ENCODE results near the gene FJX1. TPM values are rescaled to one million over a fixed set of nuclear protein-coding genes. Genes with fewer than 3 reads are reported as not detected.

FJX1 gene
- total RNA-seq, result 0.09 TPM in 2 replicates

- peak within 1 kb of the TSS; percentile 58 for H3K4me3 Mint-ChIP-seq (ENCODE audit: low read depth)
Observed at GRCh38 chr11:35617687-35618496, at the start of gene FJX1. Gene FJX1, plus strand, starts transcription at chr11:35618460. Its CDS starts 177 bp downstream, at chr11:35618637.

GRCh38 chr11:35571696-35572095, 46.6 kb upstream of the FJX1 start:
- Mint-ChIP-seq H3K27ac (no peak overlapping the region), H3K27me3 (ENCODE audit: low read depth) (peaks cover 8% of the 10 kb centered on the region), H3K36me3 (ENCODE audit: low read depth) (no peaks in the 10 kb centered on the region), H3K4me1 (ENCODE audit: low read depth) (no peaks in the 10 kb centered on the region), H3K4me3 (ENCODE audit: low read depth) (no peak overlapping the region), H3K9me3 (no peaks in the 10 kb centered on the region)
- no peak for DNase-seq (ENCODE audit: low spot score)
- intact Hi-C loops (cut with micrococcal nuclease), result no loop called here

More at GRCh38 chr11:35617687-35618496, at the start of gene FJX1:
- intact Hi-C loops (cut with micrococcal nuclease), result loop anchor here (2.0 to 10.0 kb wide), 4 partner anchors 327 to 641 kb away; partner anchors contain the start of gene LDLRAD3
- Mint-ChIP-seq H3K27me3 (ENCODE audit: low read depth) (peaks cover 57% of the 10 kb centered on the region), H3K27ac (no peak within 1 kb of the TSS), H3K9me3 (no peaks in the 10 kb centered on the region), H3K4me1 (ENCODE audit: low read depth) (peaks cover 6% of the 10 kb centered on the region), H3K36me3 (ENCODE audit: low read depth) (no peaks in the 10 kb centered on the region)
- no peak for DNase-seq (ENCODE audit: low spot score)

GRCh38 chr11:35579557-35580396, 38.5 kb upstream of the FJX1 start:
- Mint-ChIP-seq H3K27me3 (ENCODE audit: low read depth) (peaks cover 13% of the 10 kb centered on the region), H3K4me1 (ENCODE audit: low read depth) (peaks cover 2% of the 10 kb centered on the region), H3K9me3 (no peaks in the 10 kb centered on the region), H3K4me3 (ENCODE audit: low read depth) (no peak overlapping the region), H3K36me3 (ENCODE audit: low read depth) (no peaks in the 10 kb centered on the region), H3K27ac (no peak overlapping the region)
- no peak for DNase-seq (ENCODE audit: low spot score)
- intact Hi-C loops (cut with micrococcal nuclease), result no loop called here

GRCh38 chr11:35580397-35580781, 37.9 kb upstream of the FJX1 start:
- Mint-ChIP-seq H3K4me1 (ENCODE audit: low read depth) (peaks cover 2% of the 10 kb centered on the region), H3K27me3 (ENCODE audit: low read depth) (peaks cover 13% of the 10 kb centered on the region), H3K36me3 (ENCODE audit: low read depth) (no peaks in the 10 kb centered on the region), H3K27ac (no peak overlapping the region), H3K4me3 (ENCODE audit: low read depth) (no peak overlapping the region), H3K9me3 (no peaks in the 10 kb centered on the region)
- no peak for DNase-seq (ENCODE audit: low spot score)
- intact Hi-C loops (cut with micrococcal nuclease), result no loop called here

- Mint-ChIP-seq H3K4me3 (ENCODE audit: low read depth) (no peak overlapping the region), H3K4me1 (ENCODE audit: low read depth) (peaks cover 2% of the 10 kb centered on the region), H3K27me3 (ENCODE audit: low read depth) (peaks cover 13% of the 10 kb centered on the region), H3K27ac (no peak overlapping the region), H3K36me3 (ENCODE audit: low read depth) (no peaks in the 10 kb centered on the region), H3K9me3 (no peaks in the 10 kb centered on the region)
- DNase-seq (ENCODE audit: low spot score), result no peak
- intact Hi-C loops (cut with micrococcal nuclease), result no loop called here
Observed at GRCh38 chr11:35582033-35582432, 36.2 kb upstream of the FJX1 start.

- Mint-ChIP-seq H3K27me3 (ENCODE audit: low read depth) (peaks cover 18% of the 10 kb centered on the region), H3K36me3 (ENCODE audit: low read depth) (no peaks in the 10 kb centered on the region), H3K27ac (no peak overlapping the region), H3K4me1 (ENCODE audit: low read depth) (peaks cover 2% of the 10 kb centered on the region), H3K9me3 (no peaks in the 10 kb centered on the region), H3K4me3 (ENCODE audit: low read depth) (no peak overlapping the region)
- no peak for DNase-seq (ENCODE audit: low spot score)
- intact Hi-C loops (cut with micrococcal nuclease), result no loop called here
Observed at GRCh38 chr11:35583126-35583525, 35.1 kb upstream of the FJX1 start.

GRCh38 chr11:35583843-35584242, 34.4 kb upstream of the FJX1 start:
- no peak overlapping the region for H3K4me3 Mint-ChIP-seq (ENCODE audit: low read depth)
- H3K36me3 Mint-ChIP-seq (ENCODE audit: low read depth), result no peaks in the 10 kb centered on the region
- no peak for DNase-seq (ENCODE audit: low spot score)
- no peak overlapping the region for H3K27ac Mint-ChIP-seq
- intact Hi-C loops (cut with micrococcal nuclease), result no loop called here
- peaks cover 18% of the 10 kb centered on the region for H3K27me3 Mint-ChIP-seq (ENCODE audit: low read depth)
- peaks cover 2% of the 10 kb centered on the region for H3K4me1 Mint-ChIP-seq (ENCODE audit: low read depth)
- H3K9me3 Mint-ChIP-seq, result no peaks in the 10 kb centered on the region

GRCh38 chr11:35584321-35584720, 33.9 kb upstream of the FJX1 start:
- no peak overlapping the region for H3K4me3 Mint-ChIP-seq (ENCODE audit: low read depth)
- no peak for DNase-seq (ENCODE audit: low spot score)
- peaks cover 2% of the 10 kb centered on the region for H3K4me1 Mint-ChIP-seq (ENCODE audit: low read depth)
- peaks cover 18% of the 10 kb centered on the region for H3K27me3 Mint-ChIP-seq (ENCODE audit: low read depth)
- no peak overlapping the region for H3K27ac Mint-ChIP-seq
- no peaks in the 10 kb centered on the region for H3K36me3 Mint-ChIP-seq (ENCODE audit: low read depth)
- H3K9me3 Mint-ChIP-seq, result no peaks in the 10 kb centered on the region
- intact Hi-C loops (cut with micrococcal nuclease), result no loop called here

- no peaks in the 10 kb centered on the region for H3K36me3 Mint-ChIP-seq (ENCODE audit: low read depth)
- no peak for DNase-seq (ENCODE audit: low spot score)
- no peak overlapping the region for H3K27ac Mint-ChIP-seq
- H3K4me1 Mint-ChIP-seq (ENCODE audit: low read depth), result no peaks in the 10 kb centered on the region
- H3K4me3 Mint-ChIP-seq (ENCODE audit: low read depth), result no peak overlapping the region
- peaks cover 18% of the 10 kb centered on the region for H3K27me3 Mint-ChIP-seq (ENCODE audit: low read depth)
- H3K9me3 Mint-ChIP-seq, result no peaks in the 10 kb centered on the region
- intact Hi-C loops (cut with micrococcal nuclease), result no loop called here
Observed at GRCh38 chr11:35585416-35585815, 32.8 kb upstream of the FJX1 start.

GRCh38 chr11:35586222-35586621, 32.0 kb upstream of the FJX1 start:
- Mint-ChIP-seq H3K4me1 (ENCODE audit: low read depth) (no peaks in the 10 kb centered on the region), H3K4me3 (ENCODE audit: low read depth) (no peak overlapping the region), H3K27ac (no peak overlapping the region), H3K36me3 (ENCODE audit: low read depth) (no peaks in the 10 kb centered on the region), H3K27me3 (ENCODE audit: low read depth) (peaks cover 18% of the 10 kb centered on the region), H3K9me3 (no peaks in the 10 kb centered on the region)
- DNase-seq (ENCODE audit: low spot score), result no peak
- intact Hi-C loops (cut with micrococcal nuclease), result no loop called here

- Mint-ChIP-seq H3K9me3 (no peaks in the 10 kb centered on the region), H3K4me1 (ENCODE audit: low read depth) (no peaks in the 10 kb centered on the region), H3K36me3 (ENCODE audit: low read depth) (no peaks in the 10 kb centered on the region), H3K27me3 (ENCODE audit: low read depth) (peaks cover 13% of the 10 kb centered on the region), H3K4me3 (ENCODE audit: low read depth) (no peak overlapping the region), H3K27ac (no peak overlapping the region)
- DNase-seq (ENCODE audit: low spot score), result no peak
- intact Hi-C loops (cut with micrococcal nuclease), result no loop called here
Observed at GRCh38 chr11:35587972-35588371, 30.3 kb upstream of the FJX1 start.

- peaks cover 12% of the 10 kb centered on the region for H3K27me3 Mint-ChIP-seq (ENCODE audit: low read depth)
- intact Hi-C loops (cut with micrococcal nuclease), result no loop called here
- no peak for DNase-seq (ENCODE audit: low spot score)
- no peaks in the 10 kb centered on the region for H3K36me3 Mint-ChIP-seq (ENCODE audit: low read depth)
- no peak overlapping the region for H3K27ac Mint-ChIP-seq
- no peak overlapping the region for H3K4me3 Mint-ChIP-seq (ENCODE audit: low read depth)
- no peaks in the 10 kb centered on the region for H3K9me3 Mint-ChIP-seq
- no peaks in the 10 kb centered on the region for H3K4me1 Mint-ChIP-seq (ENCODE audit: low read depth)
Observed at GRCh38 chr11:35588627-35589026, 29.6 kb upstream of the FJX1 start.

- intact Hi-C loops (cut with micrococcal nuclease), result no loop called here
- H3K36me3 Mint-ChIP-seq (ENCODE audit: low read depth), result no peaks in the 10 kb centered on the region
- no peak overlapping the region for H3K27ac Mint-ChIP-seq
- no peak overlapping the region for H3K4me3 Mint-ChIP-seq (ENCODE audit: low read depth)
- no peak for DNase-seq (ENCODE audit: low spot score)
- no peaks in the 10 kb centered on the region for H3K9me3 Mint-ChIP-seq
- H3K27me3 Mint-ChIP-seq (ENCODE audit: low read depth), result peaks cover 8% of the 10 kb centered on the region
- H3K4me1 Mint-ChIP-seq (ENCODE audit: low read depth), result no peaks in the 10 kb centered on the region
Observed at GRCh38 chr11:35589281-35589680, 29.0 kb upstream of the FJX1 start.
